GM12874 (cell line): Measurements from ENCODE around the gene MYLK4.

Source experiments
- CTCF ChIP-seq: IDR thresholded peaks from 2 replicates; pipeline ENCODE4 v1.5.1; 2011; ENCODE audit warnings: low read depth, mild to moderate bottlenecking, control low read depth, low read length, moderate library complexity; ENCODE audit not compliant: insufficient read depth

The MYLK4 gene

GRCh38 chr6:2716936-2717700 is 33.6 kb downstream of the MYLK4 start:
- no peak for TF ChIP-seq CTCF

- no peak for TF ChIP-seq CTCF
These were observed 35.0 kb downstream of the MYLK4 start for GRCh38 chr6:2715737-2716136.

- TF ChIP-seq CTCF, result no peak
These were observed 36.4 kb downstream of the MYLK4 start for GRCh38 chr6:2714111-2714895.

- no peak for TF ChIP-seq CTCF
These were observed 37.1 kb downstream of the MYLK4 start for GRCh38 chr6:2713473-2714110.

GRCh38 chr6:2712102-2712501 is 38.6 kb downstream of the MYLK4 start:
- TF ChIP-seq CTCF, result no peak

- no peak for TF ChIP-seq CTCF
These were observed 40.3 kb downstream of the MYLK4 start for GRCh38 chr6:2710412-2710811.

- no peak for TF ChIP-seq CTCF
These were observed 42.3 kb downstream of the MYLK4 start for GRCh38 chr6:2708456-2708855.
